Stomach (tissue), 9 donors: ENCODE results near the gene VWA8. TPM values are rescaled to one million over a fixed set of nuclear protein-coding genes. Genes with fewer than 3 reads are reported as not detected.
"Not testable (repeated sequence)": the region's sequence is repeated elsewhere in the genome, so short reads cannot be mapped to it uniquely, and the experiment has no call there.

Experiments
- DNase-seq, 2 donors: peaks; one replicate each; pipeline versions ENCODE4 v3.0.0 to v3.0.0-alpha.2; 2013 to 2019
- H3K27ac ChIP-seq, 5 donors: fragments of 200-600 bp in 4 of 5; sonication (generic) in 4 of 5; one replicate each; pipeline ENCODE4 v1.5.1; 2013 to 2019; ENCODE audit warnings: mild to moderate bottlenecking in 1 of 5, moderate library complexity in 1 of 5
- H3K27me3 ChIP-seq, 3 donors: fragments of 200-600 bp; sonication (generic); one replicate each; pipeline ENCODE4 v1.5.1; 2017 to 2019; ENCODE audit warnings: mixed run types in 1 of 3
- H3K36me3 ChIP-seq, 4 donors: fragments of 200-600 bp; sonication (generic); 1 replicate in 3 of 4; 2 replicates in 1 of 4; pipeline ENCODE4 v1.5.1; 2016 to 2019
- H3K4me1 ChIP-seq, 4 donors: fragments of 200-600 bp; sonication (generic); one replicate each; pipeline ENCODE4 v1.5.1; 2016 to 2019
- H3K4me3 ChIP-seq, 4 donors: fragments of 200-600 bp; sonication (generic) in 3 of 4; one replicate each; pipeline ENCODE4 v1.5.1; 2016 to 2019; ENCODE audit warnings: mild to moderate bottlenecking in 1 of 4
- H3K9me3 ChIP-seq, 4 donors: fragments of 200-600 bp; sonication (generic); one replicate each; pipeline ENCODE4 v1.5.1; 2016 to 2019
- EP300 ChIP-seq: sonication (generic); formaldehyde crosslinking; IDR thresholded peaks from one replicate; pipeline ENCODE4 v1.6.1; 2017; ENCODE audit warnings: antibody characterized with exemption
- POLR2A ChIP-seq, 4 donors: fragments of 450-650 bp; IDR thresholded peaks; one replicate each; pipeline ENCODE4 v1.6.1; 2016; ENCODE audit warnings: antibody characterized with exemption in 4 of 4, control low read depth in 2 of 4, mild to moderate bottlenecking in 1 of 4, moderate library complexity in 1 of 4
- POLR2AphosphoS5 ChIP-seq, 3 donors: sonication (generic); formaldehyde crosslinking; IDR thresholded peaks; one replicate each; pipeline ENCODE4 v1.6.1; 2016; ENCODE audit warnings: antibody characterized with exemption in 3 of 3
- WGBS, 5 donors: extraction: QIAGEN DNeasy Blood & Tissue Kit in 3 of 5; methylation state at CpG; one replicate each; pipeline versions ENCODE4 v1.1.5 to v1.1.7; 2013 to 2018; 5-methylcytosine and 5-hydroxymethylcytosine counted together
- intact Hi-C: fragments of 100-400 bp; cut with DNase I; formaldehyde crosslinking; loops from one replicate; pipeline ENCODE4 v1.15.1; 2023; ENCODE audit warnings: low total_unique reads
- polyA plus RNA-seq, 3 donors: library from polyadenylated mRNA; stranded (reverse); fragments of 200-250 nt; gene quantifications; one replicate each; pipeline ENCODE4 v1.2.3, GENCODE V29; 2013
- total RNA-seq, 5 donors: library from RNA; depleted of rRNA; stranded (reverse); fragments of >200 nt; gene quantifications; one replicate each; pipeline versions ENCODE4 v1.1.0 to v1.2.3, GENCODE V29; 2014 to 2016
- TF ChIP-seq, protein P1 (sequence below), 7 experiments: fragments of 450-650 bp in 4 of 7; fragments of 200-600 bp in 3 of 7; sonication (generic) in 3 of 7; IDR thresholded peaks; one replicate each; pipeline ENCODE4 v1.5.1; 2016 to 2019; ENCODE audit warnings: antibody characterized with exemption in 7 of 7, control low read depth in 2 of 7, mild to moderate bottlenecking in 1 of 7
- donor health status: healthy with polysubstance abuse.
- donor health status: Bipolar disorder and iron deficiency.
- donor health status: healthy.

VWA8 gene
- total and polyA plus RNA-seq, 8 donors: 3.3 to 99.2 (median 25.4) TPM

DNA sequence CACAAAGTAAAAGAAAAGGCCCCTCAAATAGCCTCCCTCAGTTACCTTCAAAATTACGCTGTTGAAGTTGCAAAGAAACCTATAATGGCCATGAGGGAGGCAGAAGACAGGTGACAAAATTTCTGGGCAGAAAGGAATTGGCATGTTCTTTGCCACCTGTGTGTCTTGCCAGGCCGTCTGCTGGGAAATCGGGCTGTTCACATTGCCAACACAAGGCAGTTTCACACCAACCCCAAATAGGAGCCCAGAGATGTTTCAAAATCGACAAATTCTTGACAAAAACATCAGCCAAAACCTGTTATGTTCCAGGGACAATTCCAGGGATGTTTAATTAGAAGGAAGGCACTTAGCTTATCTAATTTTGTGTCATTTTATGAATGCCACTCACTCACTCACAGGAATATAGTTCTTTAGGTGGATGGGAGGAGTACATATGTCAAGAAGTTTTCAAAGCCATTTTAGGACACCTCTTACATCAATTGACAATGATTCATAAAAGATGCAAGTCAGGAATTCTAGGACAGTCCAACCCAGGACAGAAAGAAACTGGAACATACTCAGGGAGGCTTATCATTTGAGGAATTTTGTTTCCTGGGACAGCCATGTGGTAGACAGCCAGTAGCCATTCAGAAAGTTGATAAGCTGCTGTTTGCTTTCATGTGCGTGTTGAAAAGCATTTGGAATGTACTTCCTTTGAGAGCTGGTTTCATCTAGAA, 339.0 kb downstream of the VWA8 start:
- no peak overlapping the region for H3K4me3 ChIP-seq
- DNase-seq: peak in 1 of 2 donors; percentile 39
- intact Hi-C loops: no loop called here
- WGBS, 5 donors: 69 to 87% (median 73%) methylated on average over 5 of the region's 5 CpGs
- H3K27ac ChIP-seq: peak overlapping the region in 3 of 5 donors; percentile 23 to 45 (median 30)
- no peaks in the 10 kb centered on the region for H3K27me3 ChIP-seq
- no peaks in the 10 kb centered on the region for H3K9me3 ChIP-seq
- H3K4me1 ChIP-seq: peaks cover 0 to 18% (median 7%) of the 10 kb centered on the region in 4 donors
- H3K36me3 ChIP-seq: no peaks in the 10 kb centered on the region
- peak in 2 of 3 donors; percentile 25 to 33 for TF ChIP-seq POLR2AphosphoS5 (IDR thresholded peaks at IDR 0.05)
- no peak for TF ChIP-seq EP300

DNA sequence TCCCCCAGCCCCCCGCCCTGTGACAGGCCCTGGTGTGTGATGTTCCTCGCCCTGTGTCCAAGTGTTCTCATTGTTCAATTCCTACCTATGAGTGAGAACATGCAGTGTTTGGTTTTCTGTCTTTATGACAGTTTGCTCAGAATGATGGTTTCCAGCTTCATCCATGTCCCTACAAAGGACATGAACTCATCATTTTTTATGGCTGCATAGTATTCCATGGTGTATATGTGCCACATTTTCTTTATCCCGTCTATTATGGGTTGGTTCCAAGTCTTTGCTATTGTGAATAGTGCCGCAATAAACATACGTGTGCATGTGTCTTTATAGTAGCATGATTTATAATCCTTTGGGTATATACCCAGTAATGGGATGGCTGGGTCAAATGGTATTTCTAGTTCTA, 343.3 kb downstream of the VWA8 start:
- intact Hi-C loops, H3K9me3 ChIP-seq, H3K27me3 ChIP-seq, H3K27ac ChIP-seq, DNase-seq, H3K4me3 ChIP-seq: not testable (repeated sequence)
- peaks cover 0 to 35% (median 11%) of the 10 kb centered on the region in 4 donors for H3K4me1 ChIP-seq
- peaks cover 0 to 15% (median 9%) of the 10 kb centered on the region in 4 donors for H3K36me3 ChIP-seq
- WGBS, 5 donors: 95 to 100% (median 98%) methylated on average over 5 of the region's 5 CpGs

- no peak overlapping the region for H3K27ac ChIP-seq
- no peak overlapping the region for H3K4me3 ChIP-seq
- peaks cover 0 to 30% (median 4%) of the 10 kb centered on the region in 4 donors for H3K4me1 ChIP-seq
- no peak for DNase-seq
- intact Hi-C loops: no loop called here
- WGBS, 5 donors: 85 to 91% (median 86%) methylated on average over 3 of the region's 3 CpGs
- H3K9me3 ChIP-seq: no peaks in the 10 kb centered on the region
- TF ChIP-seq POLR2A (IDR thresholded peaks at IDR 0.05) (no peak), POLR2AphosphoS5 (IDR thresholded peaks at IDR 0.05) (no peak), EP300 (no peak)
- TF ChIP-seq, protein P1, sequence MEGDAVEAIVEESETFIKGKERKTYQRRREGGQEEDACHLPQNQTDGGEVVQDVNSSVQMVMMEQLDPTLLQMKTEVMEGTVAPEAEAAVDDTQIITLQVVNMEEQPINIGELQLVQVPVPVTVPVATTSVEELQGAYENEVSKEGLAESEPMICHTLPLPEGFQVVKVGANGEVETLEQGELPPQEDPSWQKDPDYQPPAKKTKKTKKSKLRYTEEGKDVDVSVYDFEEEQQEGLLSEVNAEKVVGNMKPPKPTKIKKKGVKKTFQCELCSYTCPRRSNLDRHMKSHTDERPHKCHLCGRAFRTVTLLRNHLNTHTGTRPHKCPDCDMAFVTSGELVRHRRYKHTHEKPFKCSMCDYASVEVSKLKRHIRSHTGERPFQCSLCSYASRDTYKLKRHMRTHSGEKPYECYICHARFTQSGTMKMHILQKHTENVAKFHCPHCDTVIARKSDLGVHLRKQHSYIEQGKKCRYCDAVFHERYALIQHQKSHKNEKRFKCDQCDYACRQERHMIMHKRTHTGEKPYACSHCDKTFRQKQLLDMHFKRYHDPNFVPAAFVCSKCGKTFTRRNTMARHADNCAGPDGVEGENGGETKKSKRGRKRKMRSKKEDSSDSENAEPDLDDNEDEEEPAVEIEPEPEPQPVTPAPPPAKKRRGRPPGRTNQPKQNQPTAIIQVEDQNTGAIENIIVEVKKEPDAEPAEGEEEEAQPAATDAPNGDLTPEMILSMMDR (IDR thresholded peaks at IDR 0.05): no peak
- H3K36me3 ChIP-seq: peaks cover under 1 to 21% (median 14%) of the 10 kb centered on the region in 4 donors
- H3K27me3 ChIP-seq: no peaks in the 10 kb centered on the region
These were observed 344.8 kb downstream of the VWA8 start for GRCh38 chr13:41616151-41616550.

- H3K27ac ChIP-seq: no peak overlapping the region
- no peaks in the 10 kb centered on the region for H3K9me3 ChIP-seq
- peaks cover 6 to 28% (median 20%) of the 10 kb centered on the region in 4 donors for H3K36me3 ChIP-seq
- peaks cover 0 to 35% (median 6%) of the 10 kb centered on the region in 4 donors for H3K4me1 ChIP-seq
- intact Hi-C loops: no loop called here
- no peaks in the 10 kb centered on the region for H3K27me3 ChIP-seq
- DNase-seq: no peak
- H3K4me3 ChIP-seq: no peak overlapping the region
- TF ChIP-seq, protein P1 (IDR thresholded peaks at IDR 0.05): no peak
- TF ChIP-seq POLR2AphosphoS5 (IDR thresholded peaks at IDR 0.05) (no peak), EP300 (no peak), POLR2A (IDR thresholded peaks at IDR 0.05) (no peak)
These were observed 345.4 kb downstream of the VWA8 start for GRCh38 chr13:41615528-41615855.

DNA sequence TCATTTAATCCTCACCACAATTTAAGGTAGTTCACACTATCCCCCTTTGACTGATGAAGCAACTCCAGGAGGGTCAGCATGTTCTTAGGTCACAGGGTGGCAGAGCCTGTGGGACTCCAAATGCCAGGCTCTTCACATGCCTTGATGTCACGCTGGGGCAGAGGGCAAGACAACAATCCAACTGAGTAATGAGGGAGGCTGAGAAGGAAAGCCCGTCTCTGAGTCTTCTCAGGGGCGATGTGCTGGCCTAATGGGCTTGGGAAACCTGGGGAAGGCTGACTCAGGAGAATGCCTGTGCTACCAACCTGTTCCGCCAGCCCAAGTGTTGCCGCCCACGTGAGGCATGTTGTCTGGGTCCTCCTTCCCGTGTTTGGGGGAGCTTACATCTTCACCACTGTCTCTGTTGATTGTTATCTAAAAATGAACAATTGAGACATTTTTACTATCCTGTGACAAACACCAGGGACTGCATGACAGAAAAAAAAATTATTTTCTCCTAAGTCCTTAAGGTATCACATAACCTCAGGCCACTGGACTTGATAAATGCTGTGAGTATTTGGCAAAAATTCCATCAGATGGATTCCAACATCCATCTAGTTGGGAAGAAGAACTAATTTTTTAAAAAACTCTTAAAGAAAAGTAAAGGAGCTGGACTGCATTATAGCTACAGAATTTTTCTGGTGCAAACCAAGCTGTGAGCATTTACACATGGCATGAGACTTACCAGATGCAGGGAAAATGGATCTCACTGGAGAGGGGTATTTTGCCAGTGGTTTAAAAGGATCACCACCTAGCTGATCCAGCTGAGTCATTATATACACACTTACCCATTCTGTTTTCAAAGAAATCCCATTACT, 346.0 kb downstream of the VWA8 start:
- TF ChIP-seq POLR2AphosphoS5 (IDR thresholded peaks at IDR 0.05) (no peak), POLR2A (IDR thresholded peaks at IDR 0.05) (no peak), EP300 (no peak)
- TF ChIP-seq, protein P1 (IDR thresholded peaks at IDR 0.05): no peak
- 86 to 93% (median 91%) methylated on average over 7 of the region's 7 CpGs for WGBS, 5 donors
- H3K36me3 ChIP-seq: peaks cover 6 to 34% (median 26%) of the 10 kb centered on the region in 4 donors
- intact Hi-C loops: no loop called here
- no peaks in the 10 kb centered on the region for H3K9me3 ChIP-seq
- H3K4me1 ChIP-seq: peaks cover 0 to 39% (median 8%) of the 10 kb centered on the region in 4 donors
- DNase-seq: no peak
- H3K27ac ChIP-seq: peak overlapping the region in 2 of 5 donors; percentile 31 to 63
- no peak overlapping the region for H3K4me3 ChIP-seq
- no peaks in the 10 kb centered on the region for H3K27me3 ChIP-seq
